ENCODE data around the gene STAT1. TPM values are rescaled to one million over a fixed set of nuclear protein-coding genes. Genes with fewer than 3 reads are reported as not detected.

STAT1 gene
- polyA plus RNA-seq, 1 donor (not counting 4 experiments of a cell fraction or from before 2014, with no cell fraction given) = 181 TPM

- Histone ChIP-seq H4K20me1 (ENCODE audit: control insufficient read depth, extremely low read depth, insufficient read depth, low read length) (no peaks in the 10 kb centered on the region), H3K4me3 (ENCODE audit: control insufficient read depth in 2 of 3, extremely low read depth in 1 of 3, insufficient read depth in 2 of 3, low read depth in 1 of 3, low read length in 3 of 3) (peak overlapping the region; percentile 87 to 96 (median 96)), H3K4me1 (ENCODE audit: control insufficient read depth, extremely low read depth, insufficient read depth, low read length) (peaks cover 18% of the 10 kb centered on the region), H3K79me2 (ENCODE audit: control insufficient read depth, insufficient read depth, low read length) (peaks cover 35% of the 10 kb centered on the region), H3K27ac (ENCODE audit: control insufficient read depth, insufficient read depth, low read length) (no peak overlapping the region), H3K9ac (ENCODE audit: control insufficient read depth, extremely low read depth, insufficient read depth, low read length) (no peak overlapping the region), H3K36me3 (ENCODE audit: control insufficient read depth in 2 of 2, extremely low read depth in 1 of 2, insufficient read depth in 2 of 2, low read length in 2 of 2) (peaks cover 2 to 14% of the 10 kb centered on the region in 2 experiments), H3K9me3 (ENCODE audit: control insufficient read depth, low read depth, low read length) (no peaks in the 10 kb centered on the region), H3K9me1 (ENCODE audit: control insufficient read depth, extremely low read depth, insufficient read depth, low read length) (no peaks in the 10 kb centered on the region), H3K27me3 (ENCODE audit: control insufficient read depth, extremely low read depth, insufficient read depth, low read length) (no peaks in the 10 kb centered on the region), H3K4me2 (ENCODE audit: control insufficient read depth, extremely low read depth, insufficient read depth, low read depth, low read length) (peak overlapping the region; percentile 90), H2AFZ (ENCODE audit: control insufficient read depth, low read length) (no peak overlapping the region)
- no peak for DNase-seq (ENCODE audit: low read depth, low spot score)
- no peak for TF ChIP-seq CTCF (optimal IDR thresholded peaks at IDR 0.05 in 1 of 3, IDR thresholded peaks at IDR 0.05 in 1 of 3, conservative IDR thresholded peaks at IDR 0.05 in 1 of 3; ENCODE audit: extremely low read depth in 1 of 3, insufficient read depth in 2 of 3, low read length in 3 of 3)
- no peak for TF ChIP-seq EZH2 (IDR thresholded peaks at IDR 0.05; ENCODE audit: low read length)
- dilution Hi-C loops (cut with MboI; ENCODE audit: extremely low pct_ligation_motif_present, low sequenced_read_pairs) = no loop called here
- FAIRE-seq = no peak
These were observed 1.6 kb downstream of the STAT1 start for GRCh38 chr2:191012346-191012745.

GRCh38 chr2:191010887-191011885 is 2.8 kb downstream of the STAT1 start:
- peaks cover 35% of the 10 kb centered on the region for H3K79me2 ChIP-seq (ENCODE audit: control insufficient read depth, insufficient read depth, low read length)
- H3K4me2 ChIP-seq (ENCODE audit: control insufficient read depth, extremely low read depth, insufficient read depth, low read depth, low read length) = no peak overlapping the region
- H3K27ac ChIP-seq (ENCODE audit: control insufficient read depth, insufficient read depth, low read length) = no peak overlapping the region
- no peak for DNase-seq (ENCODE audit: low read depth, low spot score)
- H3K9me3 ChIP-seq (ENCODE audit: control insufficient read depth, low read depth, low read length) = no peaks in the 10 kb centered on the region
- no peak for TF ChIP-seq CTCF (optimal IDR thresholded peaks at IDR 0.05 in 1 of 3, IDR thresholded peaks at IDR 0.05 in 1 of 3, conservative IDR thresholded peaks at IDR 0.05 in 1 of 3; ENCODE audit: extremely low read depth in 1 of 3, insufficient read depth in 2 of 3, low read length in 3 of 3)
- no peak for TF ChIP-seq EZH2 (IDR thresholded peaks at IDR 0.05; ENCODE audit: low read length)
- no peaks in the 10 kb centered on the region for H4K20me1 ChIP-seq (ENCODE audit: control insufficient read depth, extremely low read depth, insufficient read depth, low read length)
- no peaks in the 10 kb centered on the region for H3K9me1 ChIP-seq (ENCODE audit: control insufficient read depth, extremely low read depth, insufficient read depth, low read length)
- FAIRE-seq = no peak
- H3K27me3 ChIP-seq (ENCODE audit: control insufficient read depth, extremely low read depth, insufficient read depth, low read length) = no peaks in the 10 kb centered on the region
- no peak overlapping the region for H3K9ac ChIP-seq (ENCODE audit: control insufficient read depth, extremely low read depth, insufficient read depth, low read length)
- H2AFZ ChIP-seq (ENCODE audit: control insufficient read depth, low read length) = no peak overlapping the region
- no peak overlapping the region for H3K4me3 ChIP-seq (ENCODE audit: control insufficient read depth in 2 of 3, extremely low read depth in 1 of 3, insufficient read depth in 2 of 3, low read depth in 1 of 3, low read length in 3 of 3)
- H3K36me3 ChIP-seq (ENCODE audit: control insufficient read depth in 2 of 2, extremely low read depth in 1 of 2, insufficient read depth in 2 of 2, low read length in 2 of 2) = peaks cover 6 to 23% of the 10 kb centered on the region in 2 experiments
- dilution Hi-C loops (cut with MboI; ENCODE audit: extremely low pct_ligation_motif_present, low sequenced_read_pairs) = no loop called here
- peaks cover 18% of the 10 kb centered on the region for H3K4me1 ChIP-seq (ENCODE audit: control insufficient read depth, extremely low read depth, insufficient read depth, low read length)

Measured in keratinocyte (primary cell).